ENCODE measurements around the gene SCRN3.
"Not testable (repeated sequence)": the region's sequence is repeated elsewhere in the genome, so short reads cannot be mapped to it uniquely, and the experiment has no call there.

SCRN3 gene

DNA sequence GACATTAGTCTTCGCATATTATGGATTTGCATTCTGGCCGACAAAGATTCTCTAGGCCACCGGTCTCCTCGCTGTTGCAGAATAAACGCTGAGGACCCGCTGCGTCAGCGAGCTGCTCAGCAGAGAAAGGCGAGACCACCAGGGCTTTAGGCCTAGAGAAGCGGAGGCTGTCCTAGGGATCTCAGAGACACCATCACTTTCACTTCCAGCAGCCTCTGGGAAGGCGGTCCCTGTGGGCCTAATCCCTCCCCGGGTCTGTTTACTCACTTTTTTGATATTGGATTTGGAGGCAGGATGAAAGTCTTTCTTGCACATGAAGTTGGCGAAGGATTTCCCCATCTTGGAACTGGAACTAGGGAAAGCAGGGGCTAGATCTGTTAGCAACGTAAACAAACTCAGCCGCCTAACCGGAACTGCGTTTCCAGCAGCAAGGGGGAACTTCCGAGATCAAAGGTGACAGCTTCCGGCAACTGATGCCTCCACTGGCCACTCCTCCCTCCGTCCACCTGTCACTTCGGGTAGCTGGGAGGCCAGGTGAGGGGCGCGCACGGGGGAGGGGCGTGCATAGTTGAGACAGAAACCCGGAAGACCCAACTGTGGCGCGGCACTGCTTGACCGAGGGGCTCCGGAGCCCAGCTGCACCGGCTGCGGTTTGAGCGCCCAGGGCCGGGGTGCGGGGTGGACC lies at the start of gene SCRN3:
Gene SCRN3 (plus strand): TSS at position 447 of the 685 bp plus-strand sequence. CDS start 2,554 bp downstream, outside the sequence.
- DNase-seq: peak; percentile 74 to 81

GRCh38 chr2:174350018-174350417 lies 45.5 kb upstream of the SCRN3 start:
- DNase-seq: no peak

- DNase-seq: no peak
Observed at GRCh38 chr2:174350593-174351181, 44.8 kb upstream of the SCRN3 start.

DNA sequence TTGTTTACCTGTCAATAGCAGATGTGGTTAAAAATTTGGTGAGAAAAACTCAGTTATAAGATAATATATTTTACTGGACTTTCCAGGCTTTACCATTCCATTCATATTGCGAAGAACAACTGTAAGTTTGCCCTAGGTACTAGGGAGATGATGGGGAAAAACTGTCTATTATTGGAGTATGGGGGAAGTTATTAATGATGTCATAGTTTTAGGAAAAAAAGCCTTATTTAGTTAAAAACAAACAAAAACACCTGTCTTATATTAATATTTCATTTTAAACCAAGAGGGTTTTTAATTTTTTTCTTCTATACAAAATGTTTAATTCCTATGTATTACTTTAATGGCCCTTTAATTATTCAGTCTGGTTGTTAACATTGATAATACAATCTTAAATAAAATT lies 42.5 kb upstream of the SCRN3 start:
- no peak for DNase-seq

DNA sequence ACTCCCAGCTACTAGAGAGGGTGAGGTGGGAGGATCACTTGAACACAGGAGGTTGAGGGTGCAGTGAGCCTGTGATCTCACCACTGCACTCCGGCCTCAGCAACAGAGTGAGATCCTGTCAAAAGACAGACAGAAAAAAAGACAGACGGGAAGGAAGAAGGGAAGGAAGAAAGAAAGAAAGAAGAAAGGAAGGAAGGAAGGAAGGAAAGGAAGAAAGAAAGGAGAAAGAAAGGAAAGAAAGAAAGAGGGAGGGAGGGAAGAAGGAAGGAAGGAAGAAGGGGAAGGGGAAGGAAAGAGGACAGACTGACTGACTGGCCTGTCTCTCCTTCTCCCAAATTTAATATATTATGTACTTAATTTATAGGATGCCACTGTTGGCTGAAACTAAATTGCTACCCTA lies 39.2 kb upstream of the SCRN3 start:
- no peak for DNase-seq

GRCh38 chr2:174359663-174360062 lies 35.9 kb upstream of the SCRN3 start:
- not testable (repeated sequence) for DNase-seq

- DNase-seq: no peak
Observed at GRCh38 chr2:174362949-174363348, 32.6 kb upstream of the SCRN3 start.

DNA sequence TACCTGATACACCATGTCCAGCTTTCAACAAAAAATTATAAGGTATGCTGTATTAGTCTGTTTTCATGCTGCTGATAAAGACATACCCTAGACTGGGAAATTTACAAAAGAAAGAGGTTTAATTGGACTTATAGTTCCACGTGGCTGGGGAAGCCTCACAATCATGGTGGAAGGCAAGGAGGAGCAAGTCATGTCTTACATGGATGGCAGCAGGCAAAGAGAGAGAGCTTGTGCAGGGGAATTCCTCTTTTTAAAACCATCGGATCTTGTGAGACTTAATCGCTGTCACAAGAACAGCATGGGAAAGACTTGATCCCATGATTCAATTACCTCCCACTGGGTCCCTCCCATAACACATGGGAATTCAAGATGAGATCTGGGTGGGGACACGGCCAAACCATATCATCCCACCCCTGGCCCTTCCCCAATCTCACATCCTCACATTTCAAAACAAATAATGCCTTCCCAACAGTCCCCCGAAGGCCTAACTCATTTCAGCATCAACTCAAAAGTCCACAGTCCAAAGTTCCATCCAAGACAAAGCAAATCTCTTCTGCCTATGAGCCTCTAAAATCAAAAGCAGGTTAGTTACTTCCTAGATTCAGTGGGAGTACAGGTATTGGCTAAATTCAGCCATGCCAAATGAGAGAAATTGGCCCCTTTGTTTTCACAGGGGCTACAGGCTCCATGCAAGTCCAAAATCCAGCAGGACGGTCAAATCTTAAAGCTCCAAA lies 31.9 kb upstream of the SCRN3 start:
- DNase-seq: not testable (repeated sequence)

DNA sequence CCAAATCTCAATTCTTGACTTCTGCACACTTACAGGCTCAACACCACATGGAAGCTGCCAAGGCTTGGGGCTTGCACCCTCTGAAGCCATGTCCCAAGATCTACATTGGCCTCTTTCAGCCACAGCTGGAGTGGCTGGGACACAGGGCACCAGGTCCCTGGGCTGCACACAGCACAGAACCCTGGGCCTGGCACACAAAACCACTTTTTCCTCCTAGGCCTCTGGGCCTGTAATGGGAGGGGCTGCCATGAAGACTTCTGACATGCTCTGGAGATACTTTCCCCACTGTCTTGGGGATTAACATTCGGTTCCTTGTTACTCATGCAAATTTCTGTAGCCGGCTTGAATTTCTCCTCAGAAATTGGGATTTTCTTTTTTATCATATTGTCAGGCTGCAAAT lies 30.9 kb upstream of the SCRN3 start:
- DNase-seq: no peak

DNA sequence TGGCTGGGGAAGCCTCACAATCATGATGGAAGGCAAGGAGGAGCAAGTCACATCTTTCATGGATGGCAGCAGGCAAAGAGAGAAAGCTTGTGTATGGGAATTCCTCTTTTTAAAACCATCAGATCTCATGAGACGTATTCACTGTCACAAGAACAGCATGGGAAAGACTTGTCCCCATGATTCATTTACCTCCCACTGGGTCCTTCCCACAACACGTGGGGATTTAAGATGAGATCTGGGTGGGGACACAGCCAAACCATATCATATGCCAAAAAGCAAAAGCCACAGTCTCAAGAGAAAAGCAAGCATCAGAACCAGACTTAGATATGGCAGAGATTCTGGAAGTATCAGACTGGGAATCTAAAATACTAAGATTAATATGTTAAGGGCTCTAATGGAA lies 30.0 kb upstream of the SCRN3 start:
- no peak for DNase-seq

GRCh38 chr2:174368691-174369090 lies 26.8 kb upstream of the SCRN3 start:
- no peak for DNase-seq

DNA sequence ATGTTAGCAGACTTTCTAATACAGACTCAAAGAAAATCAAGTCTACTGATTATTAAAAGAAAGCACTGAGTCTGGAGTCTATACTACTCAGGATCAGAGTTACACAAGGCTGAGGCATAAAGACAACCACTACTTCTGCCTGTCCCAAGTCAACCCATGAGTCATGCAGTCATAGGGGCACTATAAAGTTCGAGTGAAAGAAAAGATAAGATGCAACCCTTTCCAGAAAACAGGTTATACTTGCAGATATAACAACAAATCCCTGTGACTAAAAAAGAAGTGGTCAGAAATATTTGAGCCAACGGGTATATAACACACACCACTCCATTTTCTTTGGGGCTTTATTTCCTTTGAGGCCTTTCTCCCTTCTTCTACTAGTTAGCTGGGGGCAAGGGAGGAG lies 18.6 kb upstream of the SCRN3 start:
- DNase-seq: no peak

GRCh38 chr2:174383796-174384195 lies 11.7 kb upstream of the SCRN3 start:
- no peak for DNase-seq

DNA sequence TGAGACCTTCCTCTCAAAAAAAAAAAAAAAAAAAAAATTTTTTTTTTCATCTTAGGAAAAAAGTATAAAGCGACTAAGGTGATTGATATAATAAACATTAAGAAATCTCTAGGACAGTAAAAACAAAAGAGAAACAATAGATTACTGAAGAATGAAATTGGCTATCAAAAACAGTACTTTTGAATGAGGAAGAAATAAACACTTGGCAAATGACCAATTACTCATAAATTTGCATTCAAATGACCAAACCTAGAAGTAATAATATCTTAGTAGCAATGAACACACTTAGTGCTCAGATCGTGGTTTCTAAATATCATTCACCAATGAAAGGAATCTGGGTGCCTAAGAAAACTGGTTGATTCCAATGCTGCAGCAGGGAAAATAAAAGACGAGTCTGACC lies 10.3 kb upstream of the SCRN3 start:
- DNase-seq: no peak

DNA sequence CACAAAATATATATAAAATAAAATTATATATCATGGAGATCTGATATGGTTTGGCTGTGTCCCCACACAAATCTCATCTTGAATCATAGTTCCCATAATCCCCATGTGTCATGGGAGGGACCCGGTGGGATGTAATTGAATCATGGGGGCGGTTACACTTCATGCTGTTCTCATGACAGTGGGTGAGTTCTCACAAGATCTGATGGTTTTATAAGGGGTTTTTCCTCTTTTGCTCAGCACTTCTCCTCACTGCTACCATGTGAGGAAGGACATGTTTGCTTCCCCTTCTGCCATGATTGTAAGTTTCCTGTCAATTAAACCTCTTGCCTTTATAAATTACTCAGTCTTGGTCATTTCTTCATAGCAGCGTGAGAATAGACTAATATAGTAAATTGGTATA lies 6.8 kb upstream of the SCRN3 start:
- not testable (repeated sequence) for DNase-seq

DNA sequence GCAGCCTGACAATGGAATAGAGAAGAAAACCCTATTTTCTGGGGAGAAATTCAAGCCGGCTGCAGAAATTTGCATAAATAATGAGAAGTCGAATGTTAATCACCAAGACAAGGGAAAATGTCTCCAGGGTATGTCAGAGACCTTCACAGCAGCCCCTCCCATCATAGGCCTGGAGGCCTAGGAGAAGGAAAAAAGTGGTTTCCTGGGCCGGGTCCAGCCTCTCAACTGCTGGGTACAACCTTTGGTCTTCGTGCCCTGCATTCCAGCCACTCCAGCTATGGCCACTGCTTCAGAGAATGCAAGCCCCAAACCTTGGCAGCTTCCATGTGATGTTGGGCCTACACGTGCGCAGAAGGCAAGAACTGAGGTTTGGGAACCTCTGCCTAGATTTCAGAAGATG lies 6.0 kb upstream of the SCRN3 start:
- DNase-seq: no peak

- not testable (repeated sequence) for DNase-seq
Observed at GRCh38 chr2:174390303-174390702, 5.2 kb upstream of the SCRN3 start.

GRCh38 chr2:174392706-174393105 lies 2.8 kb upstream of the SCRN3 start:
- no peak for DNase-seq

- DNase-seq: peak in 1 of 2 experiments; percentile 25
Observed at GRCh38 chr2:174395969-174396630, 570 bp downstream of the SCRN3 start.

- DNase-seq: no peak
Observed at GRCh38 chr2:174397773-174398172, 2.2 kb downstream of the SCRN3 start.

GRCh38 chr2:174399171-174399570 lies 3.6 kb downstream of the SCRN3 start:
- DNase-seq: no peak

- no peak for DNase-seq
Observed at GRCh38 chr2:174400853-174401252, 5.3 kb downstream of the SCRN3 start.

- DNase-seq: no peak
Observed at GRCh38 chr2:174403628-174404027, 8.1 kb downstream of the SCRN3 start.

- not testable (repeated sequence) for DNase-seq
Observed at GRCh38 chr2:174410039-174410438, 14.5 kb downstream of the SCRN3 start.
